Mesenteric fat pad (tissue), 1 donor: ENCODE results near the gene ARHGAP10. TPM values are rescaled to one million over a fixed set of nuclear protein-coding genes. Genes with fewer than 3 reads are reported as not detected.

ENCODE experiments used
- DNase-seq: peaks from one replicate; pipeline ENCODE4 v3.0.0-alpha.2; 2020; ENCODE audit warnings: low spot score
- total RNA-seq: library from RNA; stranded (reverse); fragmentation: NEBNext Ultra II Directional; extraction: Animal tissue kit (Norgen Biotek cat#: 25700); gene quantifications from one replicate; pipeline ENCODE4 v1.2.1, GENCODE V29; 2021
- donor health status: DM: yes; HTN: yes; CAD: no.

ARHGAP10 gene
- total RNA-seq, 1 donor from 2014 or later: 43.4 TPM

- DNase-seq: no peak
Observed at GRCh38 chr4:147944249-147944648, 212.4 kb downstream of the ARHGAP10 start.

- DNase-seq: no peak
Observed at GRCh38 chr4:147944670-147945260, 212.9 kb downstream of the ARHGAP10 start.

- no peak for DNase-seq
Observed at GRCh38 chr4:147948336-147948735, 216.4 kb downstream of the ARHGAP10 start.

GRCh38 chr4:147950261-147950660, 218.4 kb downstream of the ARHGAP10 start:
- no peak for DNase-seq

GRCh38 chr4:147950841-147951240, 219.0 kb downstream of the ARHGAP10 start:
- DNase-seq: no peak

GRCh38 chr4:147954850-147955249, 223.0 kb downstream of the ARHGAP10 start:
- DNase-seq: no peak

GRCh38 chr4:147955827-147956558, 224.1 kb downstream of the ARHGAP10 start:
- no peak for DNase-seq

- no peak for DNase-seq
Observed at GRCh38 chr4:147957446-147957845, 225.6 kb downstream of the ARHGAP10 start.

GRCh38 chr4:147958057-147958456, 226.2 kb downstream of the ARHGAP10 start:
- no peak for DNase-seq

- no peak for DNase-seq
Observed at GRCh38 chr4:147958489-147959065, 226.7 kb downstream of the ARHGAP10 start.

- no peak for DNase-seq
Observed at GRCh38 chr4:147960971-147961370, 229.1 kb downstream of the ARHGAP10 start.

- no peak for DNase-seq
Observed at GRCh38 chr4:147963839-147964238, 232.0 kb downstream of the ARHGAP10 start.

GRCh38 chr4:147964266-147964880, 232.5 kb downstream of the ARHGAP10 start:
- no peak for DNase-seq

GRCh38 chr4:147965056-147965455, 233.2 kb downstream of the ARHGAP10 start:
- no peak for DNase-seq

GRCh38 chr4:147965873-147966272, 234.0 kb downstream of the ARHGAP10 start:
- DNase-seq: no peak

- DNase-seq: no peak
Observed at GRCh38 chr4:147968641-147969040, 236.8 kb downstream of the ARHGAP10 start.

GRCh38 chr4:147969573-147970385, 237.9 kb downstream of the ARHGAP10 start:
- DNase-seq: no peak

- DNase-seq: no peak
Observed at GRCh38 chr4:147971116-147971515, 239.2 kb downstream of the ARHGAP10 start.

GRCh38 chr4:147975325-147975724, 243.4 kb downstream of the ARHGAP10 start:
- no peak for DNase-seq

- DNase-seq: no peak
Observed at GRCh38 chr4:147975933-147976928, 244.3 kb downstream of the ARHGAP10 start.
